H1 (cell line): Measurements from ENCODE around the gene ATP5F1A. TPM values are rescaled to one million over a fixed set of nuclear protein-coding genes. Genes with fewer than 3 reads are reported as not detected.

Source experiments
- CTCF ChIA-PET: fragments of 300-600 bp; sonication (Branson Sonifier 250); formaldehyde crosslinking; loops from one replicate; lab custom pipeline; 2021; ENCODE audit not compliant: partially characterized antibody; lab: Charles Lee
- POLR2A ChIA-PET: fragments of 300-600 bp; sonication (Branson Sonifier 250); formaldehyde crosslinking; loops from one replicate; lab custom pipeline; 2021; ENCODE audit warnings: inconsistent platforms; ENCODE audit not compliant: partially characterized antibody; lab: Charles Lee
- DNase-seq, 2 experiments: peaks; one replicate each; pipeline versions ENCODE4 v3.0.0 to v3.0.0-alpha.2; 2010 to 2022; ENCODE audit warnings: low spot score in 2 of 2, low read depth in 1 of 2, mixed read lengths in 1 of 2
- FAIRE-seq: peaks from 2 replicates; lab custom pipeline; 2011; peaks lifted over from hg19 to GRCh38; lab: Jason Lieb, UNC
- H2AFZ ChIP-seq: 2 replicates; pipeline ENCODE4 v1.8.1; 2012; ENCODE audit warnings: low read length, inconsistent platforms
- H2AK5ac ChIP-seq: 2 replicates; pipeline ENCODE4 v1.6.1; 2013; ENCODE audit warnings: low read depth, low read length
- H2BK120ac ChIP-seq: replicated peaks from 2 replicates; pipeline ENCODE3; 2013; ENCODE audit warnings: low read depth, low read length, inconsistent platforms
- H2BK12ac ChIP-seq: 2 replicates; pipeline ENCODE4 v1.6.1; 2013; ENCODE audit warnings: low read depth, low read length
- H2BK15ac ChIP-seq: 2 replicates; pipeline ENCODE4 v1.6.1; 2013; ENCODE audit warnings: low read length
- H2BK20ac ChIP-seq: 2 replicates; pipeline ENCODE4 v1.6.1; 2013; ENCODE audit warnings: low read length
- H2BK5ac ChIP-seq: 2 replicates; pipeline ENCODE4 v1.6.1; 2013; ENCODE audit warnings: low read depth, low read length
- H3K14ac ChIP-seq: 2 replicates; pipeline ENCODE4 v1.6.1; 2013; ENCODE audit warnings: inconsistent platforms; ENCODE audit not compliant: insufficient read length
- H3K18ac ChIP-seq: 2 replicates; pipeline ENCODE4 v1.6.1; 2013; ENCODE audit warnings: low read length; ENCODE audit errors: extremely low read depth
- H3K23ac ChIP-seq: 2 replicates; pipeline ENCODE4 v1.6.1; 2013; ENCODE audit warnings: inconsistent platforms; ENCODE audit not compliant: insufficient read length
- H3K23me2 ChIP-seq: 2 replicates; pipeline ENCODE4 v1.6.1; 2013; ENCODE audit warnings: low read depth, low read length
- H3K27ac ChIP-seq: 2 replicates; pipeline ENCODE4 v1.6.1; 2011; ENCODE audit warnings: low read depth, low read length, inconsistent platforms
- H3K27me3 ChIP-seq, 4 experiments: replicated peaks in 1 of 4; 1 replicate in 1 of 4; 2 replicates in 3 of 4; pipeline versions ENCODE4 v1.6.1 to v1.8.1; 2011 to 2013; ENCODE audit warnings: low read length in 3 of 4, mild to moderate bottlenecking in 3 of 4, inconsistent platforms in 2 of 4, mixed read lengths in 2 of 4, moderate library complexity in 1 of 4; ENCODE audit not compliant: control insufficient read depth in 3 of 4, insufficient read depth in 3 of 4; ENCODE audit errors: extremely low read depth in 1 of 4
- H3K36me3 ChIP-seq, 4 experiments: 2 replicates each; pipeline versions ENCODE4 v1.6.1 to v1.8.1; 2011 to 2013; ENCODE audit warnings: mild to moderate bottlenecking in 4 of 4, low read length in 3 of 4, moderate library complexity in 2 of 4, control low read depth in 1 of 4, inconsistent platforms in 1 of 4; ENCODE audit not compliant: insufficient read depth in 4 of 4, control insufficient read depth in 2 of 4
- H3K4ac ChIP-seq: replicated peaks from 2 replicates; pipeline ENCODE3; 2013; ENCODE audit warnings: low read length, low read depth, mixed read lengths, inconsistent platforms; ENCODE audit not compliant: insufficient read length
- H3K4me1 ChIP-seq, 4 experiments: replicated peaks in 1 of 4; 1 replicate in 1 of 4; 2 replicates in 3 of 4; pipeline versions ENCODE4 v1.6.1 to v1.8.1; 2011 to 2013; ENCODE audit warnings: low read length in 3 of 4, inconsistent platforms in 2 of 4, mixed read lengths in 1 of 4; ENCODE audit not compliant: insufficient read depth in 4 of 4, control insufficient read depth in 3 of 4
- H3K4me2 ChIP-seq, 2 experiments: 2 replicates each; pipeline versions ENCODE4 v1.6.1 to v1.8.1; 2011 to 2013; ENCODE audit warnings: low read depth in 2 of 2, low read length in 2 of 2, control low read depth in 1 of 2, inconsistent platforms in 1 of 2, mild to moderate bottlenecking in 1 of 2; ENCODE audit not compliant: insufficient read depth in 1 of 2
- H3K4me3 ChIP-seq, 4 experiments: fragments of 200-600, 300-600 bp in 1 of 4; sonication (generic), shearing (Covaris generic), sonication (Bioruptor Twin) in 1 of 4; 2 replicates each; pipeline versions ENCODE4 v1.5.1 to v1.8.1; 2011 to 2016; ENCODE audit warnings: low read length in 4 of 4, low read depth in 3 of 4, control low read depth in 2 of 4, inconsistent platforms in 2 of 4, mild to moderate bottlenecking in 2 of 4, mixed read lengths in 1 of 4, moderate library complexity in 1 of 4; ENCODE audit not compliant: insufficient read depth in 2 of 4; ENCODE audit errors: extremely low read depth in 1 of 4
- H3K56ac ChIP-seq: replicated peaks from 2 replicates; pipeline ENCODE3; 2013; ENCODE audit warnings: low read depth, mild to moderate bottlenecking, mixed read lengths, low read length, inconsistent platforms; ENCODE audit not compliant: insufficient read length
- H3K79me1 ChIP-seq: 2 replicates; pipeline ENCODE4 v1.6.1; 2013; ENCODE audit warnings: low read depth, low read length, control low read depth
- H3K79me2 ChIP-seq, 2 experiments: 2 replicates each; pipeline versions ENCODE4 v1.6.1 to v1.8.1; 2012 to 2013; ENCODE audit warnings: low read length in 2 of 2, mild to moderate bottlenecking in 2 of 2, inconsistent platforms in 1 of 2; ENCODE audit not compliant: insufficient read depth in 2 of 2, control insufficient read depth in 1 of 2
- H3K9ac ChIP-seq, 4 experiments: replicated peaks in 1 of 4; 1 replicate in 1 of 4; 2 replicates in 3 of 4; pipeline versions ENCODE4 v1.6.1 to v1.8.1; 2011 to 2013; ENCODE audit warnings: low read depth in 3 of 4, low read length in 3 of 4, control low read depth in 2 of 4, mild to moderate bottlenecking in 2 of 4, moderate library complexity in 2 of 4, inconsistent platforms in 1 of 4; ENCODE audit errors: extremely low read depth in 1 of 4
- H3K9me3 ChIP-seq, 2 experiments: 2 replicates each; pipeline versions ENCODE4 v1.6.1 to v1.8.1; 2012 to 2013; ENCODE audit warnings: mild to moderate bottlenecking in 2 of 2, moderate library complexity in 2 of 2, control low read depth in 1 of 2, inconsistent platforms in 1 of 2, low read depth in 1 of 2, low read length in 1 of 2, mixed read lengths in 1 of 2; ENCODE audit not compliant: insufficient read depth in 2 of 2
- H4K20me1 ChIP-seq, 2 experiments: replicated peaks in 1 of 2; 2 replicates each; pipeline versions ENCODE3 to v1.8.1; 2011 to 2013; ENCODE audit warnings: inconsistent platforms in 2 of 2, low read length in 2 of 2, mild to moderate bottlenecking in 1 of 2; ENCODE audit not compliant: insufficient read depth in 2 of 2, control insufficient read depth in 1 of 2
- H4K5ac ChIP-seq: 2 replicates; pipeline ENCODE4 v1.6.1; 2013; ENCODE audit warnings: low read length, low read depth, mixed read lengths, inconsistent platforms; ENCODE audit not compliant: insufficient read length
- H4K8ac ChIP-seq: 2 replicates; pipeline ENCODE4 v1.8.0; 2013; ENCODE audit warnings: mild to moderate bottlenecking, moderate library complexity, low read length, inconsistent platforms; ENCODE audit not compliant: insufficient read depth; ENCODE audit errors: extremely low read depth
- H4K91ac ChIP-seq: replicated peaks from 2 replicates; pipeline ENCODE3; 2013; ENCODE audit warnings: low read length, mixed read lengths, inconsistent platforms; ENCODE audit not compliant: insufficient read length
- ASH2L ChIP-seq: fragments of 200-600, 300-600 bp; sonication (generic); IDR thresholded peaks from one replicate; pipeline ENCODE4 v1.7.1; 2017; ENCODE audit warnings: low read length
- ATF3 ChIP-seq: IDR thresholded peaks from 2 replicates; pipeline ENCODE4 v1.6.1; 2011; ENCODE audit warnings: low read depth, mild to moderate bottlenecking, low read length; ENCODE audit not compliant: insufficient read depth
- CBX5 ChIP-seq: fragments of 300-800, 300-1000 bp; sonication (generic); IDR thresholded peaks from 2 replicates; pipeline ENCODE4 v1.7.1; 2016; ENCODE audit warnings: antibody characterized with exemption, low read length, low read depth
- CEBPB ChIP-seq: IDR thresholded peaks from 2 replicates; pipeline ENCODE4 v1.6.1; 2012; ENCODE audit warnings: low read depth, low read length
- EP300 ChIP-seq, 2 experiments: IDR thresholded peaks; 1 replicate in 1 of 2; 2 replicates in 1 of 2; pipeline ENCODE4 v1.6.1; 2011 to 2012; ENCODE audit warnings: low read depth in 2 of 2, low read length in 2 of 2, mild to moderate bottlenecking in 2 of 2, borderline replicate concordance in 1 of 2, inconsistent platforms in 1 of 2, moderate library complexity in 1 of 2
- EZH2 ChIP-seq: fragments of 200-600 bp; sonication (generic); IDR thresholded peaks from 2 replicates; pipeline ENCODE4 v1.7.1; 2012; ENCODE audit warnings: low read depth, mild to moderate bottlenecking, moderate library complexity, low read length, inconsistent platforms; ENCODE audit not compliant: severe bottlenecking
- GABPA ChIP-seq: IDR thresholded peaks from 2 replicates; pipeline ENCODE4 v1.6.1; 2011; ENCODE audit warnings: mild to moderate bottlenecking, low read length, moderate library complexity, borderline replicate concordance; ENCODE audit not compliant: insufficient read depth
- JUN ChIP-seq: IDR thresholded peaks from 2 replicates; pipeline ENCODE4 v1.6.1; 2011; ENCODE audit warnings: low read depth, mild to moderate bottlenecking, improper control_type of control experiment, low read length
- NANOG ChIP-seq: IDR thresholded peaks from 2 replicates; pipeline ENCODE4 v1.6.1; 2011; ENCODE audit warnings: low read length, low read depth, mild to moderate bottlenecking, inconsistent platforms; ENCODE audit not compliant: insufficient read depth, poor library complexity, severe bottlenecking
- NRF1 ChIP-seq: IDR thresholded peaks from 2 replicates; pipeline ENCODE4 v1.6.1; 2011; ENCODE audit warnings: mild to moderate bottlenecking, low read depth, low read length, improper control_type of control experiment
- RXRA ChIP-seq: IDR thresholded peaks from 2 replicates; pipeline ENCODE4 v1.6.1; 2011; ENCODE audit warnings: low read depth, mild to moderate bottlenecking, low read length, moderate library complexity; ENCODE audit not compliant: insufficient read depth
- SP4 ChIP-seq: IDR thresholded peaks from 2 replicates; pipeline ENCODE4 v1.6.1; 2012; ENCODE audit warnings: low read length, inconsistent platforms
- SRF ChIP-seq: IDR thresholded peaks from 2 replicates; pipeline ENCODE4 v1.6.1; 2011; ENCODE audit warnings: mild to moderate bottlenecking, low read depth, low read length, moderate library complexity
- SUZ12 ChIP-seq: fragments of 200-600 bp; sonication (generic); IDR thresholded peaks from 2 replicates; pipeline ENCODE4 v1.6.1; 2012; ENCODE audit warnings: mild to moderate bottlenecking, inconsistent platforms, low read length, moderate library complexity, mixed read lengths
- WGBS, 2 experiments: shearing (Covaris generic) in 1 of 2; methylation state at CpG; one replicate each; pipeline versions ENCODE4 v1.1.6 to v1.1.7; 2013 to 2015; ENCODE audit warnings: low lambda C conversion rate in 2 of 2, mixed read lengths in 2 of 2, inconsistent platforms in 1 of 2, low coverage in 1 of 2, missing lambda C conversion rate in 1 of 2; ENCODE audit not compliant: insufficient replicate concordance in 2 of 2, insufficient coverage in 1 of 2, insufficient read length in 1 of 2; ENCODE audit errors: extremely low coverage in 1 of 2, missing lambda C conversion rate in 1 of 2; 5-methylcytosine and 5-hydroxymethylcytosine counted together
- polyA plus RNA-seq, 7 experiments: library from polyadenylated mRNA; depleted of rRNA in 3 of 7; stranded (reverse) in 5 of 7; unstranded in 2 of 7; fragments of >200 nt in 5 of 7; fragments of 200-250 nt in 2 of 7; gene quantifications; 1 replicate in 5 of 7; 2 replicates in 1 of 7; 4 replicates in 1 of 7; pipeline versions ENCODE4 v1.2.1 to v1.2.3, GENCODE V29; 2011 to 2013; ENCODE audit warnings: missing spikeins in 2 of 7, mixed read lengths in 2 of 7
- total RNA-seq: library from RNA; stranded (reverse); fragmentation: NEBNext Ultra II Directional; extraction: Animal tissue kit (Norgen Biotek cat#: 25700); gene quantifications from 2 replicates; pipeline ENCODE4 v1.2.1, GENCODE V29; 2021

Gene ATP5F1A
- total and polyA plus RNA-seq, 2 of the 8 experiments (the other 6 are each of a cell fraction or from before 2014, with no cell fraction given), result 685 to 970 TPM

GRCh38 chr18:46084431-46084830, 13.7 kb downstream of the ATP5F1A start:
- Histone ChIP-seq H3K14ac (no peak overlapping the region), H3K23me2 (no peaks in the 10 kb centered on the region), H2BK5ac (no peak overlapping the region), H3K23ac (no peak overlapping the region), H3K9me3 (no peaks in the 10 kb centered on the region), H3K56ac (no peak overlapping the region), H4K91ac (no peak overlapping the region), H3K4me1 (no peaks in the 10 kb centered on the region), H3K79me1 (no peaks in the 10 kb centered on the region; the same call in 1 of the 2 replicates), H3K4ac (no peak overlapping the region), H4K8ac (no peak overlapping the region), H2AK5ac (no peak overlapping the region), H4K20me1 (no peaks in the 10 kb centered on the region), H3K27me3 (no peaks in the 10 kb centered on the region), H3K4me3 (no peak overlapping the region), H3K9ac (no peak overlapping the region), H3K36me3 (peaks cover 22 to 100% (median 78%) of the 10 kb centered on the region in 4 experiments), H3K79me2 (no peaks in the 10 kb centered on the region; a peak in 1 of 4 replicates), H2BK12ac (no peak overlapping the region), H2BK20ac (no peak overlapping the region), H2BK120ac (no peak overlapping the region), H3K4me2 (no peak overlapping the region), H3K18ac (no peak overlapping the region), H2BK15ac (no peak overlapping the region), H3K27ac (no peak overlapping the region), H2AFZ (no peak overlapping the region), H4K5ac (no peak overlapping the region)
- DNase-seq, result no peak
- POLR2A ChIA-PET, result interaction anchor here (5.3 kb wide), 1 partner anchor 9 kb away, joined by 30 read pairs; no protein-coding TSS in a partner anchor
- 90% methylated on average over 2 of the region's 2 CpGs; no CpG with 5 or more reads in 1 of the 2 experiments for WGBS, 2 experiments
- no peak for FAIRE-seq
- CTCF ChIA-PET, result interaction anchor here (2.4 kb wide), 1 partner anchor 11 kb away, joined by 17 read pairs; no protein-coding TSS in a partner anchor
- TF ChIP-seq JUN, result no peak
- no peak for TF ChIP-seq SRF
- no peak for TF ChIP-seq ATF3
- TF ChIP-seq EP300 (IDR thresholded peaks at IDR 0.05; ENCODE audit: borderline replicate concordance in 1 of 2, low read depth in 2 of 2, low read length in 2 of 2), result no peak
- TF ChIP-seq ASH2L, result no peak
- no peak for TF ChIP-seq SUZ12
- TF ChIP-seq NANOG, result no peak
- no peak for TF ChIP-seq EZH2
- TF ChIP-seq CEBPB, result no peak
- TF ChIP-seq CBX5, result no peak
- no peak for TF ChIP-seq RXRA
- TF ChIP-seq SP4, result no peak
- TF ChIP-seq NRF1, result no peak
- TF ChIP-seq GABPA, result no peak
